Stomach (tissue), 4 donors: Measurements from ENCODE around the gene PHKB.

ENCODE experiments used
- EP300 ChIP-seq: sonication (generic); formaldehyde crosslinking; IDR thresholded peaks from one replicate; pipeline ENCODE4 v1.6.1; 2017; ENCODE audit warnings: antibody characterized with exemption
- POLR2A ChIP-seq, 4 donors: fragments of 450-650 bp; IDR thresholded peaks; one replicate each; pipeline ENCODE4 v1.6.1; 2016; ENCODE audit warnings: antibody characterized with exemption in 4 of 4, control low read depth in 2 of 4, mild to moderate bottlenecking in 1 of 4, moderate library complexity in 1 of 4
- POLR2AphosphoS5 ChIP-seq, 3 donors: sonication (generic); formaldehyde crosslinking; IDR thresholded peaks; one replicate each; pipeline ENCODE4 v1.6.1; 2016; ENCODE audit warnings: antibody characterized with exemption in 3 of 3
- TF ChIP-seq, protein P1 (sequence below), 7 experiments: fragments of 450-650 bp in 4 of 7; fragments of 200-600 bp in 3 of 7; sonication (generic) in 3 of 7; IDR thresholded peaks; one replicate each; pipeline ENCODE4 v1.5.1; 2016 to 2019; ENCODE audit warnings: antibody characterized with exemption in 7 of 7, control low read depth in 2 of 7, mild to moderate bottlenecking in 1 of 7

DNA sequence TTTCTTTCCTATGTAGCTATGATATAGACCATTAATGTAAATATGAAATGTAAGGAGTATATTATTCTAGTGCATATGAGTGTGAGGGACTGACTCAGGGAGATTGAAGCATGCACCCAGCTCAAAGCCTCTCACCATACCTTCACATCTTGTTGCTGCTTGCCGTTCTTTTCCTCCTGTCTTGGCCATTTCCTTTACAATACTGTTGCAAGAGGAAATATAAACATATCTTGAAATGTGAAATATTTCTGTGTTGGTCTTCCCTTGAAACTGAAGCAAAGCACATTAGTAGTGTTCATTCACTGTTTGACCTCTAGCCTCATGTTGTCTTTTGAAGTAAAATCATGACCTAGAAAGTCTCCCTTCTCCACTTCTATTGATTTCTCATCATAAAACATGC, 46.6 kb downstream of the PHKB start:
- TF ChIP-seq, protein P1, sequence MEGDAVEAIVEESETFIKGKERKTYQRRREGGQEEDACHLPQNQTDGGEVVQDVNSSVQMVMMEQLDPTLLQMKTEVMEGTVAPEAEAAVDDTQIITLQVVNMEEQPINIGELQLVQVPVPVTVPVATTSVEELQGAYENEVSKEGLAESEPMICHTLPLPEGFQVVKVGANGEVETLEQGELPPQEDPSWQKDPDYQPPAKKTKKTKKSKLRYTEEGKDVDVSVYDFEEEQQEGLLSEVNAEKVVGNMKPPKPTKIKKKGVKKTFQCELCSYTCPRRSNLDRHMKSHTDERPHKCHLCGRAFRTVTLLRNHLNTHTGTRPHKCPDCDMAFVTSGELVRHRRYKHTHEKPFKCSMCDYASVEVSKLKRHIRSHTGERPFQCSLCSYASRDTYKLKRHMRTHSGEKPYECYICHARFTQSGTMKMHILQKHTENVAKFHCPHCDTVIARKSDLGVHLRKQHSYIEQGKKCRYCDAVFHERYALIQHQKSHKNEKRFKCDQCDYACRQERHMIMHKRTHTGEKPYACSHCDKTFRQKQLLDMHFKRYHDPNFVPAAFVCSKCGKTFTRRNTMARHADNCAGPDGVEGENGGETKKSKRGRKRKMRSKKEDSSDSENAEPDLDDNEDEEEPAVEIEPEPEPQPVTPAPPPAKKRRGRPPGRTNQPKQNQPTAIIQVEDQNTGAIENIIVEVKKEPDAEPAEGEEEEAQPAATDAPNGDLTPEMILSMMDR (IDR thresholded peaks at IDR 0.05) = no peak
- TF ChIP-seq POLR2A (IDR thresholded peaks at IDR 0.05) = no peak
- no peak for TF ChIP-seq POLR2AphosphoS5 (IDR thresholded peaks at IDR 0.05)
- TF ChIP-seq EP300 = no peak
